Lower lobe of right lung (tissue), 2 donors: ENCODE measurements around the gene ZDHHC11. TPM values are rescaled to one million over a fixed set of nuclear protein-coding genes. Genes with fewer than 3 reads are reported as not detected.
"Not testable (repeated sequence)": the region's sequence is repeated elsewhere in the genome, so short reads cannot be mapped to it uniquely, and the experiment has no call there.

ENCODE experiments used
- ATAC-seq, 2 donors: fragments of 200-7000 bp; cut with Tn5 transposase; one replicate each; pipeline ENCODE4 v1.9.1; 2020 to 2022; ENCODE audit warnings: mild to moderate bottlenecking in 2 of 2, moderate library complexity in 2 of 2
- DNase-seq: peaks from one replicate; pipeline ENCODE4 v3.0.0-alpha.2; 2020
- H3K27ac ChIP-seq: fragments of 200-600 bp; one replicate; pipeline ENCODE4 v1.8.0; 2022
- H3K27me3 ChIP-seq: fragments of 200-600 bp; one replicate; pipeline ENCODE4 v1.8.0; 2022; ENCODE audit warnings: low read depth
- H3K36me3 ChIP-seq: fragments of 200-600 bp; one replicate; pipeline ENCODE4 v1.8.0; 2022; ENCODE audit warnings: mild to moderate bottlenecking
- H3K4me1 ChIP-seq: fragments of 200-600 bp; one replicate; pipeline ENCODE4 v1.8.0; 2022
- H3K4me3 ChIP-seq: fragments of 200-600 bp; one replicate; pipeline ENCODE4 v1.8.0; 2022; ENCODE audit warnings: mild to moderate bottlenecking
- H3K9me3 ChIP-seq: fragments of 200-600 bp; one replicate; pipeline ENCODE4 v1.8.0; 2022
- intact Hi-C: fragments of 100-400 bp; cut with DNase I; formaldehyde crosslinking; loops from one replicate; pipeline ENCODE4 v1.11.0; 2022
- total RNA-seq: library from RNA; stranded (reverse); fragmentation: NEBNext Ultra II Directional; extraction: Animal tissue kit (Norgen Biotek cat#: 25700); gene quantifications from one replicate; pipeline ENCODE4 v1.2.1, GENCODE V29; 2021
- TF ChIP-seq, protein P1 (sequence below): fragments of 200-600 bp; IDR thresholded peaks from one replicate; pipeline ENCODE4 v1.8.0; 2022; ENCODE audit warnings: antibody characterized with exemption, mild to moderate bottlenecking
- donor health status: DM: no; HTN: yes; CAD: no; lungs with severe emphysema.

The ZDHHC11 gene
- total RNA-seq, 1 donor from 2014 or later, result 28.7 TPM

DNA sequence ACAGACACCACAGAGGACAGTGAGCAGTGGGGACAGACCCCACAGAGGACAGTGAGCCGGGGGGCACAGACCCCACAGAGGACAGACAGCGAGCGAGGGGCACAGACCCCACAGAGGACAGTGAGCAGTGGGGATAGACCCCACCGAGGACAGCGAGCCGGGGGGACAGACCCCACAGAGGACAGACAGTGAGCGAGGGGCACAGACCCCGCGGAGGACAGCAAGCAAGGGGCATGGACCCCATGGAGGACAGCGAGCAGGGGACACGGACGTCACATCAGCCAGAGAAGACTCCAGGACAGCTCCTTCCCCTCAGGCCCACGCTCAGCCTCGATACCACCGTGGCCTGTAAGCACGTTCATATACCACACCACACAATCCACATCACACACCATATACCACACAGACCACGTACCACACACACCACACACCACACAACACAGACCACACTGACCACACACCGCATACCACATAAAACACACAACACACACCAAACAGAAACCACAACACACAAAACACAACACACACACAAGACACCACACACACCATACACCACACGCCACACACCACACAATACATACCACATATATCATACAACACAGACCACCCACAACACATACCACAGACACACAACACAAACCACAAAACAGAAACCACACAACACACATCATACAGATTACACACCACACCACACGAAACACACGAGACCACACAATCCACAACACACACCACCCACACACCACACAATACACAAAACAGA, 5.2 kb upstream of the ZDHHC11 start:
- intact Hi-C loops, result no loop called here
- DNase-seq (peak; percentile 22), ATAC-seq (peak in 1 of 2 donors; percentile 10)
- Histone ChIP-seq H3K9me3 (no peaks in the 10 kb centered on the region), H3K27ac (no peak overlapping the region), H3K4me1 (no peaks in the 10 kb centered on the region), H3K4me3 (no peak overlapping the region), H3K27me3 (peaks cover 8% of the 10 kb centered on the region), H3K36me3 (no peaks in the 10 kb centered on the region)
- TF ChIP-seq, protein P1, sequence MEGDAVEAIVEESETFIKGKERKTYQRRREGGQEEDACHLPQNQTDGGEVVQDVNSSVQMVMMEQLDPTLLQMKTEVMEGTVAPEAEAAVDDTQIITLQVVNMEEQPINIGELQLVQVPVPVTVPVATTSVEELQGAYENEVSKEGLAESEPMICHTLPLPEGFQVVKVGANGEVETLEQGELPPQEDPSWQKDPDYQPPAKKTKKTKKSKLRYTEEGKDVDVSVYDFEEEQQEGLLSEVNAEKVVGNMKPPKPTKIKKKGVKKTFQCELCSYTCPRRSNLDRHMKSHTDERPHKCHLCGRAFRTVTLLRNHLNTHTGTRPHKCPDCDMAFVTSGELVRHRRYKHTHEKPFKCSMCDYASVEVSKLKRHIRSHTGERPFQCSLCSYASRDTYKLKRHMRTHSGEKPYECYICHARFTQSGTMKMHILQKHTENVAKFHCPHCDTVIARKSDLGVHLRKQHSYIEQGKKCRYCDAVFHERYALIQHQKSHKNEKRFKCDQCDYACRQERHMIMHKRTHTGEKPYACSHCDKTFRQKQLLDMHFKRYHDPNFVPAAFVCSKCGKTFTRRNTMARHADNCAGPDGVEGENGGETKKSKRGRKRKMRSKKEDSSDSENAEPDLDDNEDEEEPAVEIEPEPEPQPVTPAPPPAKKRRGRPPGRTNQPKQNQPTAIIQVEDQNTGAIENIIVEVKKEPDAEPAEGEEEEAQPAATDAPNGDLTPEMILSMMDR, result no peak

DNA sequence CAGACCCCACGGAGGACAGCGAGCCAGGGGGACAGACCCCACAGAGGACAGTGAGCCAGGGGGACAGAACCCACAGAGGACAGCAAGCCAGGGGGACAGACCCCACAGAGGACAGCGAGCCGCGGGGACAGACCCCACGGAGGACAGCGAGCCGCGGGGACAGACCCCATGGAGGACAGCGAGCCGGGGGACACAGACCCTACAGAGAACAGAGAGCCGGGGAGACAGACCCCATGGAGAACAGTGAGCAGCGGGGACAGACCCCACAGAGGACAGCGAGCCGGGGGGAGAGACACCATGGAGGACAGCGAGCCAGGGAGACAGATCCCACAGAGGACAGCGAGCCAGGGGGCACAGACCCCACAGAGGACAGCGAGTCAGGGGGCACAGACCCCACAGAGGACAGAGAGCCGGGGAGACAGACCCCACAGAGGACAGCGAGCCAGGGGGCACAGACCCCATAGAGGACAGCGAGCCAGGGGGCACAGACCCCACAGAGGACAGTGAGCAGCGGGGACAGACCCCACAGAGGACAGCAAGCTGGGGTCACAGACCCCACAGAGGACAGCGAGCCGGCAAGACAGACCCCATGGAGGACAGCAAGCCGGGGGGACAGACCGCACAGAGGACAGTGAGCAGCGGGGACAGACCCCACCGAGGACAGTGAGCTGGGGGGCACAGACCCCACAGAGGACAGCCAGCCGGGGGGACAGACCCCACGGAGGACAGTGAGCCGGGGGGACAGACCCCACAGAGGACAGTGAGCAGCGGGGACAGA, 4.4 kb upstream of the ZDHHC11 start:
- no peak overlapping the region for H3K27ac ChIP-seq
- H3K27me3 ChIP-seq, result peaks cover 8% of the 10 kb centered on the region
- H3K4me3 ChIP-seq, result no peak overlapping the region
- peaks cover under 1% of the 10 kb centered on the region for H3K4me1 ChIP-seq
- intact Hi-C loops, result no loop called here
- TF ChIP-seq, protein P1, result no peak
- H3K9me3 ChIP-seq, result no peaks in the 10 kb centered on the region
- ATAC-seq (no peak), DNase-seq (peak; percentile 35)
- no peaks in the 10 kb centered on the region for H3K36me3 ChIP-seq

DNA sequence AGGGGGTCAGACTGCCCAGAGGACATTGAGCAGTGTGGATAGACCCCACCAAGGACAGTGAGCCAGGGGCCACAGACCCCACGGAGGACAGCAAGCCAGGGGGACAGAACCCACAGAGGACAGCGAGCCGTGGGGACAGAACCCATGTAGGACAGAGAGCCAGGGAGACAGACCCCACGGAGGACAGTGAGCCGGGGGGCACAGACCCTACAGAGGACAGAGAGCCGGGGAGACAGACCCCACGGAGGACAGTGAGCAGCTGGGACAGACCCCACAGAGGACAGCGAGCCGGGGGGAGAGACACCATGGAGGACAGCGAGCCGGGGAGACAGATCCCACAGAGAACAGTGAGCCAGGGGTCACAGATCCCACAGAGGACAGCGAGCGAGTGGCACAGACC, 3.4 kb upstream of the ZDHHC11 start:
- intact Hi-C loops, result no loop called here
- Histone ChIP-seq H3K4me3 (no peak overlapping the region), H3K36me3 (no peaks in the 10 kb centered on the region), H3K9me3 (no peaks in the 10 kb centered on the region), H3K27me3 (peaks cover 8% of the 10 kb centered on the region), H3K4me1 (peaks cover 10% of the 10 kb centered on the region), H3K27ac (no peak overlapping the region)
- DNase-seq, result peak; percentile 41
- TF ChIP-seq, protein P1, result no peak
- no peak for ATAC-seq

DNA sequence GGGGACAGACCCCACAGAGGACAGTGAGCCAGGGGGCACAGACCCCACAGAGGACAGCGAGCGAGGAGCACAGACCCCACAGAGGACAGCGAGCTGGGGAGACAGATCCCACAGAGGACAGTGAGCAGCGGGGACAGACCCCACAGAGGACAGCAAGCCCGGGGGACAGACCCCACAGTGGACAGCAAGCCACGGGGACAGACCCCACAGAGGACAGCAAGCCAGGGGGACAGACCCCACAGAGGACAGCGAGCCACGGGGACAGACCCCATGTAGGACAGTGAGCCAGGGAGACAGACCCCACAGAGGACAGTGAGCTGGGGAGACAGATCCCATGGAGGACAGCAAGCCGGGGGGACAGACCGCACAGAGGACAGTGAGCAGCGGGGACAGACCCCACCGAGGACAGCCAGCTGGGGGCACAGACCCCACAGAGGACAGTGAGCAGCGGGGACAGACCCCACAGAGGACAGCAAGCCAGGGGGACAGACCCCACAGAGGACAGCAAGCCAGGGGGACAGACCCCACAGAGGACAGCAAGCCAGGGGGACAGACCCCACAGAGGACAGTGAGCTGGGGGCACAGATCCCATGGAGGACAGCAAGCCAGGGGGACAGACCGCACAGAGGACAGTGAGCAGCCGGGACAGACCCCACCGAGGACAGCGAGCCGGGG, 2.8 kb upstream of the ZDHHC11 start:
- H3K27ac ChIP-seq, H3K4me3 ChIP-seq, H3K27me3 ChIP-seq, ATAC-seq, intact Hi-C loops, H3K36me3 ChIP-seq, DNase-seq, H3K9me3 ChIP-seq: not testable (repeated sequence)
- peaks cover 10% of the 10 kb centered on the region for H3K4me1 ChIP-seq

DNA sequence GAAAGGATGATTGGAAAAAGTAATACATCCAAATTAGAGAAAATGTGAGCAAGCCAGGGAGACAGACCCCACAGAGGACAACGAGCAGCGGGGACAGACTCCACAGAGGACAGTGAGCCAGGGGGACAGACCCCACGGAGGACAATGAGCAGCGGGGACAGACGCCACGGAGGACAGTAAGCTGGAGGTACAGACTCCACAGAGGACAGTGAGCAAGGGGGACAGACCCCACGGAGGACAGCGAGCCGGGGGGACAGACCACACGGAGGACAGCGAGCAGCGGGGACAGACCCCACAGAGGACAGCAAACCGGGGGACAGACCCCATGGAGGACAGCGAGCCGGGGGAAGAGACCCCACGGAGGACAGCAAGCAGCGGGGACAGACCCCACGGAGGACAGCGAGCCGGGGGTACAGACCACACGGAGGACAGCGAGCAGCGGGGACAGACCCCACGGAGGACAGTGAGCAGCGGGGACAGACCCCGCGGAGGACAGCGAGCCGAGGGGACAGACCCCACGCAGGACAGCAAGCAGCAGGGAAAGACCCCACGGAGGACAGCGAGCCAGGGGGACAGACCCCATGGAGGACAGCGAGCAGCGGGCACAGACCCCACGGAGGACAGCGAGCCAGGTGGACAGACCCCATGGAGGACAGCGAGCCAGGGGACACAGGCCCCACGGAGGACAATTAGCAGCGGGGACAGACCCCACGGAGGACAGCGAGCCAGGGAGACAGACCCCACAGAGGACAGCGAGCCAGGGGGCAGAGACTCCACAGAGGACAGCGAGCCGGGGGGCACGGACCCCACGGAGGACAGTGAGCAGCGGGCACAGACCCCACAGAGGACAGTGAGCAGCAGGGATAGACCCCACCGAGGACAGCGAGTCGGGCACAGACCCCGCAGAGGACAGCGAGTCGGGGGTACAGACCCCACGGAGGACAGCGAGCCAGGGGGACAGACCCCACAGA, 1.9 kb upstream of the ZDHHC11 start:
- DNase-seq (peak; percentile 39), ATAC-seq (no peak)
- Histone ChIP-seq H3K27ac (no peak overlapping the region), H3K9me3 (no peaks in the 10 kb centered on the region), H3K4me3 (no peak overlapping the region), H3K27me3 (peaks cover 8% of the 10 kb centered on the region), H3K36me3 (no peaks in the 10 kb centered on the region), H3K4me1 (peaks cover 10% of the 10 kb centered on the region)
- TF ChIP-seq, protein P1, result no peak
- intact Hi-C loops, result no loop called here
